ENCODE data around the gene IRAK1.

IRAK1 gene

DNA sequence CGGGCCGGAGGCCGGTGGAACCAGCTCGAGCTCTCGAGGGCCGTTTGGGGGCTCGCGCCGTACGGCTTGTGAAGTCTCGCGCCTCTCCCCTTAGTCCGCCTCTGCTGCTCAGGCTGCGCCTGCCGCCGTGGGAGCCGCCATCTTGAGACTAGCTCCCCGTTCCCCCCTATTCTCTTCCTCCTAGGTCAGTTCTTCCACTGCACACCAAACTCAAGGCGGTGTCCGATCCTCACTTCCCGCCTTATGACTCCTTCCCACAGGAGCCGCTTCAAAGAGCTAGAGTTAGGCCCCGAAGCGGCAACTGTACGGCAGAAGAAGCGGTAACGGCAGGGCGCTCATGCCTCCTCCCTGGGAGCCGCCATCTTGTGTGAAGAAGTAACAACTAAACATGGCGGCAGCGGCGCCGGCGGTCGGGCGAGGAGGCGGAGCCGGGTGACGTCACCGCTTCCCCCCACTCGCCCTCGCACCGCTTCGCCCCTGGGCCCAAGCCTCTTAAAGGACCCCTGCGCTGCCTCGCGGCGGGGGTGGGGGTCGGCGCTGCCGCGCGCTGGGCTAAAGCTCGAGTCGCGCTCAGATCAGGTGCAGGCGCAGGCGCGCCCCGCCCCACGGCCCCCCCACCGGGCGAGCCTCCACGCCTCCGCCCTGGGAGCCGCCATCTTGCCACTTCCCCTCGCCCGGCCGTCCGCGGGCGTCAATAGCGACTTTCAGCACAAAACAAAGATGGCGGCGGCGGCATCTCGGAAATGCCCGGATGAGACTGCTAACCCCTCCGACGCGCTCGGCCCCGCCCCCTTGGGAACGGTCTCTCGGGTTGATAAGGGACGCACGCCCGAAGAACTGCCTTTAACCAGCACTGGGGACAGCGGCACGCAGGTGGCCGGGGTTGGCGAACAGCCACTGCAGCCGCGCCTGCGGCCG is 48.0 kb downstream of the IRAK1 start, which contains the start of gene HCFC1:
HCFC1 (minus strand) TSS at position 369 of the 918 bp plus-strand sequence. CDS start 978 bp downstream, outside the sequence.
- DNase-seq (ENCODE audit: low read depth in 2 of 2) = peak; percentile 79 to 87

- DNase-seq (ENCODE audit: low read depth in 2 of 2) = peak; percentile 71 to 86
Observed at GRCh38 chrX:153971124-153971449, 48.6 kb downstream of the IRAK1 start.

- no peak for DNase-seq (ENCODE audit: low read depth in 2 of 2)
Observed at GRCh38 chrX:153970357-153971123, 49.2 kb downstream of the IRAK1 start.

GRCh38 chrX:153969904-153970356 is 49.8 kb downstream of the IRAK1 start:
- no peak for DNase-seq (ENCODE audit: low read depth in 2 of 2)

- DNase-seq (ENCODE audit: low read depth in 2 of 2) = no peak
Observed at GRCh38 chrX:153969125-153969903, 50.4 kb downstream of the IRAK1 start.

DNA sequence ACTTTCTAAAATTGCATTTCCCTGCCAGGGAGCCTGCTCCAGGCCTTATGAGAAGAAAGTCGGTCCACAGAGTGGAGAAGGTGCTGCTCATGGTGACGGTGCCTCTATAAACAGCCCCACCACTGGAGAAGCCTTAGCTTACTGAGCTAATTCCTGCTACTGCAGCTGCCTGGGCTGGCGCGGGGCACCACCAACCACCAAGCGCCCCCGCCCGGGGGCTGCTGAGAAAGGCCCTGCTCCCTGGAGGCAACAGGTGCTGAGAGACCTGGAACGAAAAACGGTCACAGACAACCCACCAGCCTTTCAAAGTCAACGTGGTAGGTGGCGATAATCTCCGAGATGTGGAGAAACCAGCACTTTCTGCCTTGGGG is 51.0 kb downstream of the IRAK1 start:
- DNase-seq (ENCODE audit: low read depth in 2 of 2) = no peak

DNA sequence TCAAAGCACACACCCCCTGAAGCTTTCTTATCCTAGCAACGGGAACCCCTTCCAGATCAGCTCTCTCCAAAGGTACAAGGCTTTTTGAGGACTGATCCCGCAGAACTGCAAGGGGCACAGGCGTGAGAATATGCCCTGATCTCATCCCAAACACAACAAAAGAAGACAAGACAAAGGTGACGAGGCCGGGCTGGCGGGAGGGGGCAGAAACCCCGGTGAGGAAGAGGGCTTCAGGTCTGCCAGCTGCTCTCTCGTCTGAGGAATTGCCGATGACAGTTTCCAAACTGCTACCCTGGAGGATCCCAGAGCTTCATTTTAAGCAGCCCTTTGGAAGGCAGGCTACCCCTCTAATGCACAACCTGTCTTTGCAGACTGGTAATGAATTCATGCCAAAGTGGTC is 51.4 kb downstream of the IRAK1 start:
- DNase-seq (ENCODE audit: low read depth in 2 of 2) = no peak

GRCh38 chrX:153967536-153968224 is 52.0 kb downstream of the IRAK1 start:
- no peak for DNase-seq (ENCODE audit: low read depth in 2 of 2)

DNA sequence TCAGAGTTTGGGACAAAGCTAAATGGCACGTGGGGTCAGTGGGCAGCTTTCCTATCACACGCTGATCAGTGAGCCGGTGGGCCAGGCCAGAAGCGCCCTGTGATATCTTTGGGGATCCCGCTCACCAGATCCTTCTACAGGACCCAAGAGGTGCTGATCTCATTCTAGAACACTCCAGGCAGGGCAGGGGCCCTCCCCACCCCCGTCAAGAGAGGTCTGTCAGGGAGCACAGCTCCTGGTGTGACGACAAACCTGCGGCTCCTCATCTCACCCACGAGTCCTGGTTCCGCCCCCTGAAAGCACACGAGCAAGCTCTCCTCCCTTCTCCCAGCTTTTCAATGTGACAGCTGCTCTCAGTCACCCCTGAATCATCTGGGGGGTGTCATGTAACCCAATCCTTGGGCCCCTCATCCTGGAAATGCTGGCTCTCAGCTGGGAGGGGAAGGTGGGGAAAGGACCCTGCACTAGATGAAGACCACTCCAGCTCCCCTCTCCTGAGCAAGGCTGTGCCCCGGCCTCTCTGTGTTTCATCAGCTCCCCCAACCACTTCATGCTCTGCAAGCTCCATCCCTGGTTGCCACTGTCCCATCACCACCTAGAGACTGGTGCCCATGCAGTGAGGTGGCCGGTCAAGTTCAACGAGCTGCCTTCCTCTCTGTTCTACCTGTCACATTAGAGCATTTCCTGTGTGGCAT is 52.7 kb downstream of the IRAK1 start:
- DNase-seq (ENCODE audit: low read depth in 2 of 2) = peak in 1 of 2 donors; percentile 43

- DNase-seq (ENCODE audit: low read depth in 2 of 2) = no peak
Observed at GRCh38 chrX:153966283-153966688, 53.4 kb downstream of the IRAK1 start.

DNA sequence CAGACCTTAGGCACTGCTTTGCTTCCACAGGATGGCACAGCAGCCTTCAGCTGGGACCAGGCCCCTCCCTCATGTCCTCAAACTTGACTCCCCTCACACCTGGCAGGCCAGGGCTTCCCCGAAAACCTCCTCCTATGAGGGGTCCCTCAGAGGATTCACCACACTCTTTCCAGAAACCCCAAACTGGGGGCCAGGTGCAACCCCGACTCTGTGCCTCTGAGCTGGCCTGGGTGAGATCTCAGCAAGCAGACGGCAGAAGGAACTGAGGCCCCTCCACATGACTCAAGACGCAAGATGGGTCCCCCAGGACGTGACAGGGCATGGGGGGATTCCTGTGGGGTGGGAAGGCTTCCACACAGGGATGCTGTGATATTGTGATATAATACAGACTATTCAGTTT is 54.3 kb downstream of the IRAK1 start:
- no peak for DNase-seq (ENCODE audit: low read depth in 2 of 2)

- no peak for DNase-seq (ENCODE audit: low read depth in 2 of 2)
Observed at GRCh38 chrX:153964105-153964504, 55.6 kb downstream of the IRAK1 start.

- no peak for DNase-seq (ENCODE audit: low read depth in 2 of 2)
Observed at GRCh38 chrX:153963546-153963945, 56.2 kb downstream of the IRAK1 start.

- no peak for DNase-seq (ENCODE audit: low read depth in 2 of 2)
Observed at GRCh38 chrX:153961292-153961691, 58.4 kb downstream of the IRAK1 start.

GRCh38 chrX:153960786-153961185 is 58.9 kb downstream of the IRAK1 start:
- DNase-seq (ENCODE audit: low read depth in 2 of 2) = no peak
